Gastroesophageal sphincter (tissue), 3 donors: ENCODE data around the gene EFNA2.

Source experiments
- CTCF ChIP-seq, 4 experiments: fragments of 200-600 bp in 2 of 4; fragments of 450-650 bp in 2 of 4; sonication (generic) in 1 of 4; IDR thresholded peaks; one replicate each; pipeline ENCODE4 v1.5.1; 2017 to 2019; ENCODE audit warnings: antibody characterized with exemption in 4 of 4, mild to moderate bottlenecking in 2 of 4, moderate library complexity in 2 of 4
- EP300 ChIP-seq: sonication (generic); formaldehyde crosslinking; IDR thresholded peaks from one replicate; pipeline ENCODE4 v1.6.1; 2017; ENCODE audit warnings: antibody characterized with exemption, mild to moderate bottlenecking
- POLR2A ChIP-seq, 2 donors: fragments of 450-650 bp; IDR thresholded peaks; one replicate each; pipeline ENCODE4 v1.6.1; 2017; ENCODE audit warnings: antibody characterized with exemption in 2 of 2, mild to moderate bottlenecking in 2 of 2, moderate library complexity in 1 of 2
- POLR2AphosphoS5 ChIP-seq: sonication (generic); formaldehyde crosslinking; IDR thresholded peaks from one replicate; pipeline ENCODE4 v1.6.1; 2017; ENCODE audit warnings: antibody characterized with exemption

DNA sequence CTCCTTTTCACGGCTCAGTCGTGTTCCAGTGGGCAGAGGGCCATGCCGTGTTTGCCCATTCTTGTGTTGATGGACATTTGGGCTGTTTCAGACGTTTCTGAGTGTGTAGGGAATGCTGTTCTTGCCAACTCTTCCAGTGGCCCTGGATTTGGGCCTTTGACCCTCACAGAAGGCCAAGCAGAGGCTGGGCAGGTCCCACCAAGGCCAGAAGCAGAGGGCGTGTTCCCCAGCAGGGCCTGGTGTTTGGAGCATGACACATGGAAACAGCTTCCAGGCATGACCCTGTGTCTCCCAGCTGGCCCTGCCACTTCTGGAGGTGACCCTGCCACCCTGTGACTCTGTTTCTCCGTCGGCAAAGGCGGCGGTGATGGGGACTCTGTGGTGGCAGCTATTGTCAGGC is 35.9 kb downstream of the EFNA2 start:
- TF ChIP-seq CTCF (IDR thresholded peaks at IDR 0.05), result no peak
- TF ChIP-seq POLR2A (IDR thresholded peaks at IDR 0.05), result no peak
- no peak for TF ChIP-seq EP300
- no peak for TF ChIP-seq POLR2AphosphoS5
